Measurements from ENCODE around the gene CCDC171. TPM values are rescaled to one million over a fixed set of nuclear protein-coding genes. Genes with fewer than 3 reads are reported as not detected.

Gene CCDC171
- total and polyA plus RNA-seq, 2 donors from 2014 or later = 1.2 to 5.1 TPM

- H3K4me1 ChIP-seq (ENCODE audit: control insufficient read depth in 2 of 3, insufficient read depth in 2 of 3, low read depth in 1 of 3, low read length in 3 of 3) = no peaks in the 10 kb centered on the region
- no peak overlapping the region for H3K9ac ChIP-seq (ENCODE audit: low read length in 3 of 3)
- DNase-seq = peak in 2 of 5 donors; percentile 60 to 75
Measured at GRCh38 chr9:15606643-15607472, 54.0 kb downstream of the CCDC171 start.

GRCh38 chr9:15612962-15613361 lies 60.1 kb downstream of the CCDC171 start:
- Histone ChIP-seq H3K9ac (ENCODE audit: low read length in 3 of 3) (no peak overlapping the region), H3K4me3 (ENCODE audit: low read length in 3 of 3) (no peak overlapping the region), H3K36me3 (ENCODE audit: control insufficient read depth in 2 of 3, insufficient read depth in 3 of 3, low read length in 3 of 3) (no peaks in the 10 kb centered on the region), H3K27ac (ENCODE audit: low read depth in 2 of 2, low read length in 2 of 2) (no peak overlapping the region), H3K4me1 (ENCODE audit: control insufficient read depth in 2 of 3, insufficient read depth in 2 of 3, low read depth in 1 of 3, low read length in 3 of 3) (no peaks in the 10 kb centered on the region), H3K9me3 (ENCODE audit: control insufficient read depth in 2 of 3, insufficient read depth in 1 of 3, low read length in 3 of 3) (no peaks in the 10 kb centered on the region), H3K27me3 (ENCODE audit: control insufficient read depth, insufficient read depth, low read length) (no peaks in the 10 kb centered on the region)
- intact Hi-C loops (cut with DNase I) = no loop called here
- TF ChIP-seq CTCF (IDR thresholded peaks at IDR 0.05; ENCODE audit: borderline replicate concordance, extremely low read depth, insufficient read depth) = no peak
- FAIRE-seq (no peak), DNase-seq (no peak)

More at GRCh38 chr9:15606643-15607472, 54.0 kb downstream of the CCDC171 start:
- peak; percentile 99 for FAIRE-seq
- Histone ChIP-seq H3K9me3 (ENCODE audit: control insufficient read depth in 2 of 3, insufficient read depth in 1 of 3, low read length in 3 of 3) (no peaks in the 10 kb centered on the region), H3K36me3 (ENCODE audit: control insufficient read depth in 2 of 3, insufficient read depth in 3 of 3, low read length in 3 of 3) (no peaks in the 10 kb centered on the region), H3K4me3 (ENCODE audit: low read length in 3 of 3) (no peak overlapping the region), H3K27ac (ENCODE audit: low read depth in 2 of 2, low read length in 2 of 2) (no peak overlapping the region), H3K27me3 (ENCODE audit: control insufficient read depth, insufficient read depth, low read length) (no peaks in the 10 kb centered on the region)
- intact Hi-C loops (cut with DNase I) = no loop called here
- peak; percentile 62 for TF ChIP-seq CTCF (IDR thresholded peaks at IDR 0.05; ENCODE audit: borderline replicate concordance, extremely low read depth, insufficient read depth)

GRCh38 chr9:15617782-15618181 lies 64.9 kb downstream of the CCDC171 start:
- Histone ChIP-seq H3K4me1 (ENCODE audit: control insufficient read depth in 2 of 3, insufficient read depth in 2 of 3, low read depth in 1 of 3, low read length in 3 of 3) (no peaks in the 10 kb centered on the region), H3K36me3 (ENCODE audit: control insufficient read depth in 2 of 3, insufficient read depth in 3 of 3, low read length in 3 of 3) (no peaks in the 10 kb centered on the region), H3K27ac (ENCODE audit: low read depth in 2 of 2, low read length in 2 of 2) (no peak overlapping the region), H3K9ac (ENCODE audit: low read length in 3 of 3) (no peak overlapping the region), H3K27me3 (ENCODE audit: control insufficient read depth, insufficient read depth, low read length) (no peaks in the 10 kb centered on the region), H3K4me3 (ENCODE audit: low read length in 3 of 3) (no peak overlapping the region), H3K9me3 (ENCODE audit: control insufficient read depth in 2 of 3, insufficient read depth in 1 of 3, low read length in 3 of 3) (no peaks in the 10 kb centered on the region)
- intact Hi-C loops (cut with DNase I) = no loop called here
- FAIRE-seq (no peak), DNase-seq (peak in 1 of 5 donors; percentile 59)
- no peak for TF ChIP-seq CTCF (IDR thresholded peaks at IDR 0.05; ENCODE audit: borderline replicate concordance, extremely low read depth, insufficient read depth)

Data from kidney (tissue), 14 donors.